GM21825 (cell line): ENCODE results near the gene TCF7L1.

Experiments
- ATAC-seq: cut with Tn5 transposase; IDR thresholded peaks from one replicate; pipeline ENCODE4 v1.9.1; 2021; ENCODE audit warnings: mild to moderate bottlenecking, moderate library complexity; ENCODE audit not compliant: unreplicated experiment

TCF7L1 gene

GRCh38 chr2:85247610-85248009 lies 114.4 kb downstream of the TCF7L1 start:
- no peak for ATAC-seq

- ATAC-seq = no peak
These were observed 115.7 kb downstream of the TCF7L1 start for GRCh38 chr2:85248773-85249509.

GRCh38 chr2:85250045-85250444 lies 116.9 kb downstream of the TCF7L1 start:
- no peak for ATAC-seq

- ATAC-seq = no peak
These were observed 118.0 kb downstream of the TCF7L1 start for GRCh38 chr2:85251070-85251616.

GRCh38 chr2:85253890-85254289 lies 120.7 kb downstream of the TCF7L1 start:
- ATAC-seq = no peak

- ATAC-seq = no peak
These were observed 121.5 kb downstream of the TCF7L1 start for GRCh38 chr2:85254540-85255300.

- no peak for ATAC-seq
These were observed 122.2 kb downstream of the TCF7L1 start for GRCh38 chr2:85255456-85255812.

GRCh38 chr2:85255813-85256594 lies 122.8 kb downstream of the TCF7L1 start:
- no peak for ATAC-seq

GRCh38 chr2:85257359-85257969 lies 124.3 kb downstream of the TCF7L1 start:
- no peak for ATAC-seq

GRCh38 chr2:85257970-85258605 lies 124.9 kb downstream of the TCF7L1 start:
- no peak for ATAC-seq

GRCh38 chr2:85259101-85259590 lies 126.0 kb downstream of the TCF7L1 start:
- ATAC-seq = no peak

GRCh38 chr2:85259879-85260278 lies 126.7 kb downstream of the TCF7L1 start:
- no peak for ATAC-seq

- no peak for ATAC-seq
These were observed 130.4 kb downstream of the TCF7L1 start for GRCh38 chr2:85263591-85263990.

- no peak for ATAC-seq
These were observed 131.3 kb downstream of the TCF7L1 start for GRCh38 chr2:85264471-85264870.

GRCh38 chr2:85265304-85265703 lies 132.1 kb downstream of the TCF7L1 start:
- ATAC-seq = no peak

GRCh38 chr2:85266146-85267041 lies 133.2 kb downstream of the TCF7L1 start:
- ATAC-seq = no peak

GRCh38 chr2:85269959-85270358 lies 136.8 kb downstream of the TCF7L1 start:
- ATAC-seq = no peak

- ATAC-seq = no peak
These were observed 139.2 kb downstream of the TCF7L1 start for GRCh38 chr2:85272357-85272756.
